Gastroesophageal sphincter (tissue), 3 donors: ENCODE results near the gene RBM17.
"Not testable (repeated sequence)": the region's sequence is repeated elsewhere in the genome, so short reads cannot be mapped to it uniquely, and the experiment has no call there.

Experiments
- CTCF ChIP-seq, 4 experiments: fragments of 200-600 bp in 2 of 4; fragments of 450-650 bp in 2 of 4; sonication (generic) in 1 of 4; IDR thresholded peaks; one replicate each; pipeline ENCODE4 v1.5.1; 2017 to 2019; ENCODE audit warnings: antibody characterized with exemption in 4 of 4, mild to moderate bottlenecking in 2 of 4, moderate library complexity in 2 of 4
- POLR2A ChIP-seq, 2 donors: fragments of 450-650 bp; IDR thresholded peaks; one replicate each; pipeline ENCODE4 v1.6.1; 2017; ENCODE audit warnings: antibody characterized with exemption in 2 of 2, mild to moderate bottlenecking in 2 of 2, moderate library complexity in 1 of 2
- POLR2AphosphoS5 ChIP-seq: sonication (generic); formaldehyde crosslinking; IDR thresholded peaks from one replicate; pipeline ENCODE4 v1.6.1; 2017; ENCODE audit warnings: antibody characterized with exemption

- not testable (repeated sequence) for TF ChIP-seq POLR2A (IDR thresholded peaks at IDR 0.05); POLR2AphosphoS5; CTCF (IDR thresholded peaks at IDR 0.05)
These were observed 77.1 kb downstream of the RBM17 start for GRCh38 chr10:6165933-6166332.
